GM19468 (cell line): ENCODE measurements around the gene TBC1D22A.

Experiments used
- ATAC-seq: cut with Tn5 transposase; IDR thresholded peaks from one replicate; pipeline ENCODE4 v1.9.1; 2021; ENCODE audit warnings: mild to moderate bottlenecking, moderate library complexity, moderate number of reproducible peaks; ENCODE audit not compliant: unreplicated experiment; ENCODE audit errors: extremely low read depth

Gene TBC1D22A

GRCh38 chr22:46869329-46869728, 106.9 kb downstream of the TBC1D22A start:
- ATAC-seq, result no peak

GRCh38 chr22:46869831-46870441, 107.5 kb downstream of the TBC1D22A start:
- ATAC-seq, result no peak

- no peak for ATAC-seq
These were observed 109.4 kb downstream of the TBC1D22A start for GRCh38 chr22:46871826-46872225.

- ATAC-seq, result no peak
These were observed 112.6 kb downstream of the TBC1D22A start for GRCh38 chr22:46875089-46875488.

GRCh38 chr22:46876357-46876934, 114.0 kb downstream of the TBC1D22A start:
- no peak for ATAC-seq

GRCh38 chr22:46878191-46878948, 115.9 kb downstream of the TBC1D22A start:
- no peak for ATAC-seq

GRCh38 chr22:46879083-46879482, 116.6 kb downstream of the TBC1D22A start:
- no peak for ATAC-seq

- ATAC-seq, result no peak
These were observed 119.1 kb downstream of the TBC1D22A start for GRCh38 chr22:46881373-46882118.

- no peak for ATAC-seq
These were observed 120.9 kb downstream of the TBC1D22A start for GRCh38 chr22:46883092-46883910.

- no peak for ATAC-seq
These were observed 121.9 kb downstream of the TBC1D22A start for GRCh38 chr22:46884365-46884764.

GRCh38 chr22:46887978-46888377, 125.5 kb downstream of the TBC1D22A start:
- ATAC-seq, result no peak

GRCh38 chr22:46890819-46891218, 128.4 kb downstream of the TBC1D22A start:
- ATAC-seq, result no peak

GRCh38 chr22:46891382-46891951, 129.0 kb downstream of the TBC1D22A start:
- no peak for ATAC-seq

- no peak for ATAC-seq
These were observed 130.4 kb downstream of the TBC1D22A start for GRCh38 chr22:46892866-46893265.

- no peak for ATAC-seq
These were observed 131.0 kb downstream of the TBC1D22A start for GRCh38 chr22:46893281-46894020.

GRCh38 chr22:46894081-46894671, 131.7 kb downstream of the TBC1D22A start:
- ATAC-seq, result no peak

- ATAC-seq, result no peak
These were observed 132.6 kb downstream of the TBC1D22A start for GRCh38 chr22:46894851-46895640.

GRCh38 chr22:46895753-46896152, 133.3 kb downstream of the TBC1D22A start:
- no peak for ATAC-seq
